LoVo (cell line): ENCODE measurements around the gene SATB2.
A peak's percentile ranks its signal among the peaks of the same experiment; 100 is the strongest.

Source experiments
- DNase-seq: peaks from one replicate; pipeline ENCODE4 v3.0.0-alpha.2; 2016; ENCODE audit warnings: low spot score

Gene SATB2

DNA sequence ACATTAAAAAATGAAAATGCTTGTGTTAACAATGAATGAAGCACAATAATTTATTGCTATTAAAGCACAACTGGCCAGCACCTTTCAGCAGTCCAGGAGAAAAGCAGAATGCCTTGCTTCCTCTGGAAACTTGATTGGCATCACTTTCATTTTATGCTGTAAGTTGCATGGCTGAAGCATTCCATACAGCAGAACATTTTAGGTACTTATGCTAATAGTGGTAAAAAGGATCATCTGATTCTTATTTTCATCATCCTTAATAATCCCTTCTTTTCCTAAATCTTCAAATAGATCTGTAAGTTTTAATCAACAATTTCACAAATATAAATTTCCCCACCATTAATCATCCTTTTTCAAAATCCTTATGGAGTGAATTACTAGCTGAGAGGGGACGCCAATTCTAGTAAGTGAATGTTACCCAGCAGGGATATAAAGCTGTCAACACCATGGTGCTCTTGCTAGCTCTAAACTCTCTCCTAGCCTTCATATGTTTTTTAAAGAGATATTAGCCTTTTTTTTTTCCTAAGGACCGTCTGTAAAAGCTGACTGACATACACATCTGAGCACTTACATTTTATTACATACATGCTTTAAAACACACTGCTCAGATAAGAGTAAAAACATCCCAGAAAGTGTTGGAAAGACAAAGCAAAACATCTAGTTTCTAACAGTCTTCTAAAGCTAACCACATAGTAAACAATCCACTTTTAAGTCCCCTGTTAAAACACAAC is 5.3 kb downstream of the SATB2 start:
- DNase-seq, result no peak

DNA sequence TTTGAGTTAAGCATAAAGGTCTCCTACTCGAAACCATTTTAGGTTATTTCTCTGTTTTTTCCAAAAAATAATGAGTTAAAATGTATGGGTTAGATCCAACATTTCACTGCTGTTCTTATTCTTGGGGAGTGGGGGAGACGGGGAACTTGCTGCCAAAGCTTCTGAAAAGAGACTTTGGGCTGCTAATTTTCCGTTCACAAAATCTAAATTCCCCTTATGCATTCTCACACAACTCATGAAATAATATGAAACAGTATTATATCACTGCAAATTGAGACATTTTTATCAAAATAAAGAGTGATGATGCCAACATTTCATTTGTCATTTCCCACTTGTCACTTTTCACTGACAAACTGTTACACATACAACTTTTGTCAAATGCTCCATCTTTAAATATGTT is 7.8 kb downstream of the SATB2 start:
- DNase-seq, result no peak

DNA sequence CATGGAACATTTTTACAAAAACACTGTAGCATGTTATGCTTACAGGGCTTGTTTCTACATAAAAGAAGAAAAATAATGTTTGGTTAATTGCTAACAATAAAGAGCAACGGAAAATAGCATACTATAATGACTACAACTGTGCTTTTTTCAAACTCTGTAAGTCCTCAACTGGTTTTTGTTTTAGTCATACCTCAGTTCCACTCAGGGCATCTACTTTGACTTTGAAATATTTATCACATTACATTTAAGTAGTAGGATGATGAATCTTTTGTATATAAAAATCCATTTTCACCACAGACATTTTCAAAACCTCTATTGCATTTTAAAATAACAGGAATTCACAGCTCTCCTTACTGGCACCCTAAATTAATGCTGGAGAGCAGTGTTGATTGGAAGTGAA is 8.3 kb downstream of the SATB2 start:
- DNase-seq, result no peak

DNA sequence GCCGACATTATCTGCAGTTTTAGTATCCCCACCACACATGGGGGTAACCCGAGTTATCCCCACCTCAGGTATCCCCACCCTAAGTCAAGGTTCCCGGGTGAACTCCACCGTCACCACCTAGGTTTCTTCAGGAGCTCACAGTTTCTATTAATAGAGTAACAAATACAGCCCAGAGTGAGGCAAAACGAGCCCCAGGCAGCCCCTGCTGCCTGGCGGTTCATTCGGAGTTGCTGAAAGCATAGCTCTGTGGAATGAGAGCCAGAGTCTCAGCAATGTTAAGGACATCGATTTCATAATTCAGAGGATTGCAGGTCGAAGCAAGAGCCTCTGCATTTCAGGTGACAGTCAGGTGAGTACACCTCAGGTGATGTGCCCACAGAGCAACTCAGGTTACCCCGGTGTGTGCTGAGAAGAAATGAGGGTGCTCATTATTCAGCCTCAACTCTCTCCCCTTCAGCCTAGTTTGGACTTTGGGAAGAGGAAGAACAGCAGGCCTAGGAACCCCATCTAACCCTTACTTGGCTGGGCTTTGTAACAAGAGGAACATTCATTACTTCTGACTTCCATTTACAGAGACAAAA is 10.7 kb downstream of the SATB2 start:
- DNase-seq, result no peak

DNA sequence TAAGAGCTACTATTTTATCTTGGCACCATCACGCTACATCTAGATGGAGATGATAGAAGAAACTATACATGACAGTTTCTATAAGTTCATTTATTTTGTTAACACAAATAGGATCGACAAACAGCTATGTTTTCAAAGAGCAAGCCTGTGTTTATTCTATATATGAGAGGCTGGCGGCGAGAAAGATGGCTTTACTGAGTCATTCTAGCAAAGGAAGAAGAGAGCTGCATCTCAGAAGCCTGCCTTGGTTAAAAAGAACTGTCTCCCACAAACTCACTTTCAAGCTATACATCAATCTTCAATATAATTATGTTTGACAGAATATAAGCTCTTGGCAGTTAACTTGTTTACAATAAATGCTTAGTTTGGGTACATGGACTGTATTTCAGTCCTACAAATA is 13.0 kb downstream of the SATB2 start:
- no peak for DNase-seq

DNA sequence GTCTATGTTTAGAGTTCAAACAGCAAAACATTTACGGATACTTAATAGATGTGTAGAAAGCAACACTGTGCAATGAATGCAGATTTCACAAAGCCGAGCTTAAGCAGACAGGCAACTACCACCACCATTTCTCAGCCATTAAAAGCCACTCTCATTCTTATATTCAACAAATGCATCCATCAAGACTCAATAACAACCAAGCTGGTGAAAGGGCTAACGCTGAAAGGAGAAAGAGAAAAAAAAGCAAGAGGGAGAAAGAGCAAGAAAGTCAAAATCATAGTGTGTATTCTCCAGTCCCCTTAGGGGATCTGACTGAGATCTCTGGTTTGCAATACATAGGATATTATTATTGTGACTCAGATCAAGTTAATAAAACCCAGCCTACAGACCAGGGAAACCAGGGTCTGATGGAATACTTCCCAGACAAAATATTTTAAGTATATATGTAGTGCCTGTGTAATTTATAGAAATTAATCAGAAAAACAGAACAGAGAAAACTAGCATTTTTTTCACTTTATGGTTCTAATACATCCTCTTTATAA is 14.1 kb downstream of the SATB2 start:
- no peak for DNase-seq

DNA sequence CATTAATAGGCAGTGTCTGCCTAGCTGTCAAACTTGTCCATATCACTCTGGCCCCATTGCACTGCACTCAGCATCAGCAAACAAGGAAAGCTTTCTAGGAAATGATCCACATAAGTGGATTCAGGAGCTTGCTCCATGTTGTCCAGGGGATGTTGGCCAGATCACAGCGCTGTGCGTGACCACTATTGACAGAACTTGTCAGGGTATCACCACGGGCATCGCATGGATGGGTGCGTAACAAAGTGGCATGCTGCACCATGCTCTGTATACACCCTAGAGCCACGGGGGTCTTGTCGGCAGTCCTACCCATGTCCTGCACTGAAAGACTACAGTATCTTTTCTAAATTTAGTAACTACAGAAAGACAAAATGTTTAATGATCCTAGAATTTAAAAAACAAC is 15.6 kb downstream of the SATB2 start:
- DNase-seq, result no peak

DNA sequence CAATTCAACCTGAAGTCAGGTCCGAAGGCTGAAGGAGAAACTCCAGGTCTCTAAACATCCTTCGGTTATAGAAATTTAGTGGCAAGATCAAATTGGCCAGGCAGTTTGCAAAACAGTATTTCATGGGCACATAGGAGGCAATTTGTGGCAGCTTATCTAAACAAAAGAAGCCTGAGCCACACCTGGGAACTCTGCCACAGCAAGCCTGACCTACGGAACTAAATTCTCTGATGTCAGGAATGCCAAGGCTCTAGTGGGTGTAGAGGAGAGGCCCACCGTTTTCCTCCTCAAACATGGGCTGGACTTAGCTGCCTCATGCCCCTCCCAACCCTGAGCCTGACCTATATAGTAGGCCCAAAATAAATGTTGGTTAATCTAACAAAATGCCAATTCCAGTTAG is 16.0 kb downstream of the SATB2 start:
- DNase-seq, result no peak

DNA sequence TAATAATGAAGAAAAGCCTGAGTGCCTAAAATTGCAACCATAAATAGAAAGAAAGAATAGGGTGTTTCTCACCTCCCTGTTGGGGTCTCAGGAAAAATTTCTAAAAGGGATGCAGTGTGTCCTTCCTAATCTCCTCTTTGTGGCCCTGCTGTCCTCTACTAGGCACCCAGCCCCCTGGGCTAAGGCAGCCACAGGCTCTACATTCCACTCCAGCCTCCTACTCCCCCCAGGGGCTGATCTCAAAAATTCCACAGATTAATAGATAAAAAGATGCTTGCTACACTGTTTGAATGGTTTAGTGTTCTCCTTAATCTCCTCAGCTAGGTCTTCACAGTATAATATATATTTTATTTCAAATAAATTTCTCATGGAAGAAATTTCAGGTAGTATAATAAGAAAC is 17.6 kb downstream of the SATB2 start:
- no peak for DNase-seq

DNA sequence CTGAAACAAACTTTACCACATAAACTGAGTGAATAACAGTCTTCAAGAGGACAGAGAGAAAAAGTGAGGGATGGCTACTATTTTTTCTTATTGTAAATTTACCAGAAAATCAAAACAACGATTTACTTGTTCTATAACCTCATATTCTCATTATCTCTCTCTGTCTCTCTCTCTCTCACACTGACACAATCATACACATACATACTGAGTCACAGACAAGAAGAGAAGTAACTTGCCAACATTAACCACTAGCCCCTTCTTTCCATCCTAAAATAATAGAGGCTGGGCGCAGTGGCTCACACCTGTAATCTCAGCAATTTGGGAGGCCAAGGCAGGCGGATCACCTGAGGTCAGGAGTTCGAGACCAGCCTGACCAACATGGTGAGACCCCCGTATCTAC is 18.2 kb downstream of the SATB2 start:
- no peak for DNase-seq

DNA sequence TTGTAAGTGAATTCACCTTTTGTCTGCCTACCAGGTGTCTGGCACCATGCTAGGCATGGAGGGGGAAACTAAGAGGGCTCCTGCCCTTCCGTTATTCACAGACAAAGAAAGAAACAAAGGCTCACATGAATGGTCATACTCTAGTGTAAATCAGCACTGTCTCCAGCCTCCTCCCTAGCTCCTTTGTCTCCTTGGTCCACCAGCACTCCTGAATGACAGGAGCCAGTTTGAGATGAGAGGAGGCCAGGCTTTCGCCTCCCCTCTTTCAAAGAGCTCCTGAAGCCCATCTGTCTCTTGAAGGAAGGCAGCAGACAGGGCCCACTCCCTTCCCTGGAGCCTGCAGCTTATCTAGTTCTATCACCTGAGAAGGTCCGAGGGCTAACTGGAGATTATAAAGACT is 18.7 kb downstream of the SATB2 start:
- no peak for DNase-seq

DNA sequence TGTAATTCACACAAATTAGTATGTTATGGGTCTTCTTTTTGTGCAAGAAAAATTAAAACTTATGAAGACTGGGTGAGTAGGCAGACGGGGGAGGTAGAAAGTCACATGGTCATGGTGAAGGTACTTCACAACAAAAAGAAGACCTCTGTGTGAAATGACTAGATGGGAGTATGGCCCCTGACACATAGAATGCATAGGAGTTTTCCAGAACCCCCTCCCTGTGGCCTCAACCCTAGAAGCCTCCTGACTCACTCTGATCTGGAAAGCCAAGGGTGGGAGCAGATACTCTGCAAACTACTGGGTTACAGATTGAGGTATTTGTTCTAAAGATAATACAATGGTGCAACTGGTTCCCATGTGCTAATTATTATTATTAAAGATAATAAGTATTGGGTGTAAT is 23.2 kb downstream of the SATB2 start:
- DNase-seq, result no peak

DNA sequence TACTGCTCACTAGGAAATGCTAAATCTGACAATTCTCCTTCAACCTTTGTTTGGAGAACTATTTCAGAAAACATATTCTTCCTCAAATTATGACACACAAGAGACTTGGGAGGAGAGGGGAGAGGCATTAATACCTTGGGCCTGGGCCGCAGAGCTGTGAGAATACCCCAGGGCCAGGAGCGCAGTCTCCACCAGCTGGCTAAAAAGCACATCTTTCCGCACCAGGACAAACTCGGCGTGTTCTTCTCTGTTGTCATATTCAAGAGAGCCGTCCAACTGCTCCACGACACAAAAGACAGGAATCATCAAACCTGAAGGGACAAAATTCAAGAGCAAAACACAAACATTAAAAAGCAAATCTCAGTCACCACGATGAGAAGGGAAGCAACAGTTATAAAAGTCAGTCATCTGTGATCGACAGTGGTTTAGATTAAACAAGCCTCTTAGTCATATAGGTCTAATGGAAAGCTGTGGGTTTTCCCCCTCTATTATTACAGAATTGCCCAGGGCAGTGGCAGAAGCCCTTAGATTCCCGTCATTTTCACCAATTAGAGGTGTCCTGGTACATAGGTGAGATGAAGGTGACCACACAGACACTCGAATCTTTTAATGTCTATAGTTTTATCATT is 24.4 kb downstream of the SATB2 start:
- peak; percentile 61 for DNase-seq

DNA sequence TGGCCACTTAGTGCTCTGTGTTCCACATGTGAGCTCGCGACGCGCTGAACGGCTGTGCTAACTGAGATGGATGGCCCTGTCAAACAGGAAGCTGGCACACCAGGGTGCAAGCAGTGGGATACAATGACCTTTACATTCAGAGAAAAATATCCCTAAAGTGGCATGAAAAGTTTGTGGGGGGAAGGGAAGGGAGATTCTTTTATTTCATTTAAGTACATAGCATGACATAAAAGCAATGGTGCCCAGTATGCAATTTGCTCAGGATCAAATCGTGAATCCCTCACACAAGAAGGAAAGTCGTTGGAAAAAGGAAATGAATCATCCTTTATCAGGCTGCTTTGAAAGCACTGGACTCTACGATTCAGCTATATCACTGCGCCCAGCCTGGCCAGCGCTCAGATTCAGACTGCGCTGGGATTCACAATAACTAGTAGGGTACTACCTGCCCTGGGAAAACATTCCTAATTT is 26.0 kb downstream of the SATB2 start:
- no peak for DNase-seq

DNA sequence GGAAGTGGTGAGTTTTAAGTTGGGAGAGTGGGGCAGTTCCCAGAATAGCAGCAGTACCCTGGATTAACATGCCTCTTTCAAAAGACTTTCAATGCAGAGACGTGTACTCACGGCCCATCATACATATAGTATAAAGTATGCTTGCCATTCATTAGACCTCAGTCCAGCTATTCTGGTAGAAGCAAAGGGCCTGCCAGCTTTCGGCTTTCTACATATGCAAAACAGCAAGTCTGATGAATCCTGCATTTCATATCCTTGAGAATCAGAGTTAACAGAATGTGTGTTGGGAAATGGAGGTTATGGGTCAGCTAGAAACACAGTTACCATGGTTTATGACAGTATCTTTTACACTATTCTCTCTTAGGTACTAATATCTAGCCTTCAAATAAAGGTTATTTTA is 27.5 kb downstream of the SATB2 start:
- no peak for DNase-seq

DNA sequence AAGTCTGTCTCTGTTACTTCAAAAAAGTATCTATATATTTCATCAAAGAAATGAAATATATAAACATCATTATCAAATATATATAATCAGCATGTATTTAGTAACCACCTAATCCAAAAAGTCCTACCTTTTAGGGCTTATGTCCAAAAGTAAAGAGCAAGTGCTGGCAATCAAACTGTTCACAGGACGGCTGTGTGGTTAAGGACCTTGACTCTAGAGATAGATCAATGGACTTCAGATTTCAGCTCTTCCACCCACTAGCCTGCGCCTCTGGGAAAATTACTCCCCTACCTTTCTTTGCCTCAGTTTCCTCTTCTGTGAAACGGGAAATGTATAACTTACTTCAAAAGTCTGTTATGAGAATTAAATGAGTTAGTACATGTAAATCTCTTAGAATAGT is 29.4 kb downstream of the SATB2 start:
- no peak for DNase-seq

DNA sequence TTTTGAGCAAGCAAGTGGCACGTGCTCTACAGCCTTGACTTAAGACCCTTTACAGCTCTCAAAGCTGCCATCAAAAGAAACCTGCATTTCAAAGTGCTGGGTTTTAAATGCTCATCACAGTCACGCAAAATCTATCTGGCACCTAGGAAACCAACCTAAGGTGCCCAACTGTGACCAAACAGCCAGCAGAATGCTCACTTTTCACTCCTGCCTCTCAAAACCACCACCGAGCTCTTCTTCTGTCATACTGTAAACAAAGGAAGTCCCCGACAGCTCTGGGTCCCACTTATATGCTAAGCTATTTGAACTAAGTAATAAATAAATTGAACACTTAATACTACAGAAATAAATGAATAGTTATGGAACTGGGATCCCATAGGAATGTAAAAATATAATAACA is 33.6 kb downstream of the SATB2 start:
- no peak for DNase-seq

DNA sequence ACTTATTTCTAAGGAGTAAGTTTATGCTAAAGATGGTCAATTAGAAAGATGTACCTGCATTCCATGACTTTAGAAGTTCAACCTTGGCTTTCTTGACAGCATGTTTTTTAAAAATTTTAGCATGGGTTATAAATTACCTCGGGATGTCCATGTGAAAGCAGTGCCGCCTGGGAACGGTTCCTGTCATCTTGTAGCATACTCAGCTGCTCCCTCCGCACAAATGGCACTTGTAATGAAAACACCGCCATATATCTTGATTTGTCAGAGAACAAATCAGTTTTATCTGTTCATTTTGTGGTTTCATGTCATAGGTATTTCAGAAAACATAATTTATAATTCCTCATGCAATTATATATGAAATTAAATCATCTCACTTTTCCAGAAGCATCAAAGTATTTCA is 38.3 kb downstream of the SATB2 start:
- DNase-seq, result no peak

DNA sequence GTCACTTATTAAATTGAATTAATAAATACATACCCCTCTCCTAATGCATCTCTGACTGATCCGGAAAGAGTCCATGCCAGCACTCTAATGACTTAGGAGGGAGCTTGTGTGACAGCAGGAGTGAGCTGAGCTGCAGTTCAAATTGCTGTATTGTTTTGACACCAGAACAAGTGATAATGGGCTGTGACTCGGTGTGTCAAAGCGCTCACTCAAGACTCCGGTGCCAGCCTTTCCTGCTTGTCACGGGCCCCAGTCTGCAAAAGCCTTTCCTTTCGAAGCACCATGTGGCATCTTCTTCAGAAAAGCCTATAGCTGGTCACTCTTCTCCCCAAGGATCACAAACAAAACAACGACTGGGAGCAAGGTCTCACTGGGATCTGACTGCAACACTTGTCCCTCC is 43.3 kb downstream of the SATB2 start:
- no peak for DNase-seq

DNA sequence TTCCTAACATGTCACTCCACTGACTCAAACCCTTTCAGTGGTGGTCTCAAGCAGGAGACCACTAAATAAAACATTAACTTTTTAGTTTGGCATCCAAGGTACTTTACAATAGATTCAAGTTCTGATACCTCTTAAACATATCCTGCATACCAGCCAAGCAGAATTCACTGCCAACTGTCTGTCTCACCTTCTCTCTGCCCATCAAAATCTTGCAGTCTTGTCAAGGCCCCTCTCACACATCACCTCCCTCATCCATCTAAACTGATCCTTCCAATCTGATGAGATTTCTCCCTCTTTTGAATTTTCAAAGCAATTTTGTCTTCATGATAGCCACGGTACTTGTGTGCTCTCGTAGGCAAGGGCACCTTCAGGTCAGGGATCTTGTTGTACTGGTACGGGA is 43.7 kb downstream of the SATB2 start:
- DNase-seq, result no peak

DNA sequence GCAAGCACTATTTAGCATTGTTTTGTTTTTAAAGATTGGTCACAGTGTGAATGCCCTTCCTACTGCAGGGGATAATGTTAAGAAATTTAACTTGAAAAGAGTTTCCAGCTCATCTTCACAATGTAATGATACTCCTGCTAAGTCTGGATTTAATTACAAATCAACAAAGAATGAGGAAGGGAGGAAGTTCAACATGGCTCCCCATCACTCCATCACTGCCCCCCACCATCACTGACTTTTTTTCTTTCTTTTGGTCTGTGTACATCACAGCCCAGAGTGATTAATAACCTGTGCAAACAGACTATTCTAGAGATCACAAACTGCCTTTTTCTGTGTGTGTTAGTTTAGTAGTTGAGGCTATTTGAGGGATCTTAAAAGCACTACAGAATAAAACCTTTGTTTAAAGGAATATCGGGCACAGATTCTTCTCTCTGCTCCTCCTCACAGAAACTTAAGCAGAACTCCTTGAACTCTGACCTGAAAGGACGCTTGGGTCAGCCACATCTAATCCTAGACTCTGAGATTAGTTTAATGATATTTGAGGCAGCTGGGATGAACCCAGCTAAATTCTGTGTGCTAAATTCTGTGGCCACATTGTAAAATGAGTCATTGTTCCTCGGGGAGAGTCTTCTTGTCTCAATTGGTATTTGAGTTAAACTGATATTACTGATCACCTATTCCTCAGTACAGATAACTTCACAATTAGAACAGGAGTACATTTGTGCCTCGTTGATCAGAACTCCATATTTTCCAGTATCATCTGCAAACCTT is 47.8 kb downstream of the SATB2 start:
- peak; percentile 43 for DNase-seq

DNA sequence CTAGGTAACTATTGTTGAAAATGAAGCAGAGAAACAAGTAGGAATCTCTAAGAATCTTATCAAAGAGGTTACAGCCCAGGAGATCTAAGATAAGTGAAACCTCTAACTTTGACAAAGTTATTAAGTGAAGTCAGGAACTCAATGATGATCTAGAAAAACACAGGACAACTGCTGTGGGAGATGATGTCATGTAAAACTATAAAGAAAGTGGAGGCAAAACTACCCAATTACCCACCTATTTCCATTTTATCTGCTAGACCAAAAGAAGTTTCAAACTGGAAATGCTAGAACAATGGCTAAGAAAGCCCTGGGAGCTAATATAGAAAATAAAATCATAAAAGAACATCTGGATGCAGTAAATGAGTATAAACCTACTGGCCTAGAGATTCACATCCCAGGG is 50.3 kb downstream of the SATB2 start:
- no peak for DNase-seq

DNA sequence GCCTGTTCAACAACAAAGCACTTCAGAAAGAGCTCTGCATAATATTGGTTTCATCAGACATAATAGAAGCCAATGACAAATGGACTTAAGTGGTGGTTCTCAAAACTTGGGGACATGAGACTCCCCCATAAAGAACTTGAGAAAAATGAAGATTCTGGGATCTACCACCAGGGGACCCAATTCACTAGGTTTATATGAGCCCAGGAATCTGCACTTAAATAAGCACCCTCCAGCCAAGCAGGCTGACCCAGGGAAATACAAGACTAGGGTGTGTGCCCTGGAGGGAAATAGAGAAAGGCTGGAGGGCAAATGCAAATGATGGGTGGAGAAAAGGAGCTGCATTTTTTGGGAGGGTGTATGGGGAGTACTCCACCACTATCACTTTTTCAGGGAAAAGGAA is 52.5 kb downstream of the SATB2 start:
- DNase-seq, result no peak
